SU-DHL-6 (cell line): ENCODE measurements around the gene MAST2.
"Not testable (repeated sequence)": the region's sequence is repeated elsewhere in the genome, so short reads cannot be mapped to it uniquely, and the experiment has no call there.

ENCODE experiments used
- H2AFZ ChIP-seq: fragments of 200-600 bp; sonication (generic); 2 replicates; pipeline ENCODE4 v1.6.1; 2014; ENCODE audit warnings: low read depth, mild to moderate bottlenecking, moderate library complexity, mixed read lengths, antibody characterized with exemption, low read length; ENCODE audit not compliant: severe bottlenecking
- H3F3A ChIP-seq: fragments of 200-600 bp; shearing (Covaris generic); 2 replicates; pipeline ENCODE4 v1.6.0; 2016; ENCODE audit warnings: antibody characterized with exemption, mild to moderate bottlenecking; ENCODE audit not compliant: insufficient read depth
- H3K27ac ChIP-seq: fragments of 200-600 bp; sonication (generic); 2 replicates; pipeline ENCODE4 v1.5.1; 2016; ENCODE audit warnings: low read depth, mild to moderate bottlenecking, low read length, moderate library complexity, mixed read lengths
- H3K27me3 ChIP-seq: fragments of 200-600 bp; sonication (generic), shearing (Covaris generic); 2 replicates; pipeline ENCODE4 v1.6.0; 2014; ENCODE audit warnings: mild to moderate bottlenecking, low read length
- H3K36me3 ChIP-seq: fragments of 200-600 bp; sonication (generic); 2 replicates; pipeline ENCODE4 v1.6.1; 2014; ENCODE audit warnings: mild to moderate bottlenecking, low read length, mixed read lengths
- H3K4me2 ChIP-seq: fragments of 300-600, 200-600 bp; shearing (Covaris generic), sonication (generic); 2 replicates; pipeline ENCODE4 v1.6.0; 2014; ENCODE audit warnings: low read length, low read depth, mild to moderate bottlenecking; ENCODE audit not compliant: poor library complexity, severe bottlenecking
- H3K4me3 ChIP-seq: fragments of 200-600 bp; sonication (generic); 2 replicates; pipeline ENCODE4 v1.5.1; 2014; ENCODE audit warnings: antibody characterized with exemption, low read length, mild to moderate bottlenecking, mixed read lengths; ENCODE audit not compliant: insufficient read depth, poor library complexity, severe bottlenecking
- H3K79me2 ChIP-seq: fragments of 200-600 bp; sonication (generic); 2 replicates; pipeline ENCODE4 v1.6.1; 2014; ENCODE audit warnings: mild to moderate bottlenecking, low read length, moderate library complexity; ENCODE audit not compliant: insufficient read depth
- H3K9ac ChIP-seq: fragments of 200-600 bp; sonication (generic); 2 replicates; pipeline ENCODE4 v1.7.0; 2014; ENCODE audit warnings: mild to moderate bottlenecking, low read length
- H3K9me2 ChIP-seq: fragments of 200-600 bp; sonication (generic); replicated peaks from 2 replicates; pipeline ENCODE4 v1.6.1; 2014; ENCODE audit warnings: low read length; ENCODE audit not compliant: insufficient read depth
- H3K9me3 ChIP-seq: fragments of 200-600 bp; sonication (generic); 2 replicates; pipeline ENCODE4 v1.6.1; 2014; ENCODE audit warnings: low read length, mixed read lengths; ENCODE audit not compliant: insufficient read depth
- H4K20me1 ChIP-seq: fragments of 200-600 bp; sonication (generic); 2 replicates; pipeline ENCODE4 v1.6.1; 2014; ENCODE audit warnings: low read depth, mild to moderate bottlenecking, antibody characterized with exemption, low read length, moderate library complexity, mixed read lengths
- EZH2phosphoT487 ChIP-seq: fragments of 200-600 bp; sonication (generic), shearing (Covaris generic); conservative IDR thresholded peaks from 2 replicates; pipeline ENCODE4 v1.6.1; 2018; ENCODE audit warnings: mild to moderate bottlenecking, antibody characterized with exemption, low read length, moderate library complexity, mixed read lengths
- TF ChIP-seq, protein P1 (sequence below): fragments of 200-600 bp; sonication (generic); IDR thresholded peaks from one replicate; pipeline ENCODE4 v1.5.1; 2017; ENCODE audit warnings: antibody characterized with exemption, mild to moderate bottlenecking, low read length, moderate library complexity; ENCODE audit not compliant: insufficient read depth, poor library complexity, severe bottlenecking

Gene MAST2

DNA sequence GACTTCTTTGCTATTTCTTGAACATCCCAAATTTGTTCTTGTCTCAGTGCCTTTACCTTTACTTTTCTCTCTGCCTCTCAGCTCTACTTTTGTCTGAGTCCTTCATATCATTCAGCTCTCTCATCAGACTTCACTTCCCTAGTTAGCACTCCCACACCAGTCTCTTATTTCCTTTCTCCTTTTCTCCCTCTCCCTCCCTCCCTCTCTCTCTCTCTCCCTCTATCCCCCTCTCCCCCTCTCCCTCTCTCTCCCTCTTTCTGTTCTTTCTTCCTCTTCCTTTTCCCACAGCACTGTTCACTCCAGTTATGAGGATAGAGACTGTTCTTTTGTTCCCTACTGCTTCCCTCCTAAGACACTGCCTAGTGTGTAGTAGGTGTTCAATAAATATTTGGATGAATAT is 154.9 kb downstream of the MAST2 start:
- Histone ChIP-seq H3K27me3 (no peaks in the 10 kb centered on the region), H3K27ac (no peak overlapping the region)
- TF ChIP-seq EZH2phosphoT487, result no peak
- TF ChIP-seq, protein P1, sequence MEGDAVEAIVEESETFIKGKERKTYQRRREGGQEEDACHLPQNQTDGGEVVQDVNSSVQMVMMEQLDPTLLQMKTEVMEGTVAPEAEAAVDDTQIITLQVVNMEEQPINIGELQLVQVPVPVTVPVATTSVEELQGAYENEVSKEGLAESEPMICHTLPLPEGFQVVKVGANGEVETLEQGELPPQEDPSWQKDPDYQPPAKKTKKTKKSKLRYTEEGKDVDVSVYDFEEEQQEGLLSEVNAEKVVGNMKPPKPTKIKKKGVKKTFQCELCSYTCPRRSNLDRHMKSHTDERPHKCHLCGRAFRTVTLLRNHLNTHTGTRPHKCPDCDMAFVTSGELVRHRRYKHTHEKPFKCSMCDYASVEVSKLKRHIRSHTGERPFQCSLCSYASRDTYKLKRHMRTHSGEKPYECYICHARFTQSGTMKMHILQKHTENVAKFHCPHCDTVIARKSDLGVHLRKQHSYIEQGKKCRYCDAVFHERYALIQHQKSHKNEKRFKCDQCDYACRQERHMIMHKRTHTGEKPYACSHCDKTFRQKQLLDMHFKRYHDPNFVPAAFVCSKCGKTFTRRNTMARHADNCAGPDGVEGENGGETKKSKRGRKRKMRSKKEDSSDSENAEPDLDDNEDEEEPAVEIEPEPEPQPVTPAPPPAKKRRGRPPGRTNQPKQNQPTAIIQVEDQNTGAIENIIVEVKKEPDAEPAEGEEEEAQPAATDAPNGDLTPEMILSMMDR, result no peak

DNA sequence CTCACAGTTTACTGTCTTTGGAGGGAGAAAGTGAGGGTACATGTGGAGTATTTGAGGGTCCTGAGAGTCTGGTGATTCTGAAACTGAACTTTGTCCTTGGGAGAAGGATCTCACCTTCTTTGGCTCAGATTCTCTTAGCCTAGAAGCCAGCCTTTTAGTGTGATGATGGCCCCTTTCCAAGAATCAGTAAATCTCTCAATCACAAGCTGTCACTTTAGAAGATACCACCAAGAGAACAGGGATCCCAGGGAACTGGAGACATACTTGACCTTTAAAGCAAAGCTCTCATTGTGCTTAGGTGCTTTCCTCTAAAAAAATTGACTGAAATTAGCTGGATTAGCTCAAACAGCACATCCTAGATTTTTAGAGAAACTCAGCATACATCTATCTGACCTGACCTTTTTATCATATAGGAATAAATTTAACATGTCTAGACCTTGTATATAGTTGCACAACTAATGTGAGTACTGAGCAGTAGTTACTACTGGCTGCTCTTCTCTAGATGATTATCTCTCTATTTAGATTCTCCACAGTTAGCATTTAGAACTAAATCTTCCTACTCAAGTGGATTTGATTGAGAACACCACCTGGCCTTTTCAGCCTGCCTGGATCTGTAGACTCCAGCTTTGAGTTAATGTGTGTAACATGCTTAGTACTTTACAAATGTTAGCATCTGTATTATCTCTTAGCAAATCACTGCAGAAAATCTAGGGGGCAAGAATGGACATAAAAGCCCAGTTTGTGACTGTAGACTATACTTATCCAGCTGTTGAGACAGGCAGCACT is 157.7 kb downstream of the MAST2 start:
- no peaks in the 10 kb centered on the region for H3K9me3 ChIP-seq
- peaks cover 42% of the 10 kb centered on the region for H3K79me2 ChIP-seq

More for the DNA sequence above, 154.9 kb downstream of the MAST2 start:
- Histone ChIP-seq H2AFZ (no peak overlapping the region), H4K20me1 (no peaks in the 10 kb centered on the region; the same call in 1 of the 2 replicates), H3K9me3 (no peaks in the 10 kb centered on the region), H3K9ac (no peak overlapping the region), H3K4me3 (no peak overlapping the region), H3F3A (no peaks in the 10 kb centered on the region; the same call in 1 of the 2 replicates), H3K4me2 (no peak overlapping the region), H3K9me2 (no peaks in the 10 kb centered on the region), H3K79me2 (peaks cover 47% of the 10 kb centered on the region), H3K36me3 (peaks cover 15% of the 10 kb centered on the region; the same call in 1 of the 2 replicates)

DNA sequence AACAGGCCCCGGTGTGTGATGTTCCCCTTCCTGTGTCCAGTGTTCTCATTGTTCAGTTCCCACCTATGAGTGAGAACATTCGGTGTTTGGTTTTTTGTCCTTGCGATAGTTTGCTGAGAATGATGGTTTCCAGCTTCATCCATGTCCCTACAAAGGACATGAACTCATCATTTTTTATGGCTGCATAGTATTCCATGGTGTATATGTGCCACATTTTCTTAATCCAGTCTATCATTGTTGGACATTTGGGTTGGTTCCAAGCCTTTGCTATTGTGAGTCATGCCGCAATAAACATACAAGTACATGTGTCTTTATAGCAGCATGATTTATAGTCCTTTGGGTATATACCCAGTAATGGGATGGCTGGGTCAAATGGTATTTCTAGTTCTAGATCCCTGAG is 158.5 kb downstream of the MAST2 start:
- not testable (repeated sequence) for H3K27ac ChIP-seq, H3F3A ChIP-seq, H3K9ac ChIP-seq, H3K9me3 ChIP-seq, H3K4me2 ChIP-seq, H3K27me3 ChIP-seq, H4K20me1 ChIP-seq, H2AFZ ChIP-seq, H3K9me2 ChIP-seq, H3K4me3 ChIP-seq
- peaks cover 42% of the 10 kb centered on the region for H3K79me2 ChIP-seq
- H3K36me3 ChIP-seq, result peaks cover 15% of the 10 kb centered on the region; the same call in 1 of the 2 replicates

More for the DNA sequence above, 157.7 kb downstream of the MAST2 start:
- H3K27ac ChIP-seq, result no peak overlapping the region
- no peak overlapping the region for H3K4me2 ChIP-seq
- no peaks in the 10 kb centered on the region; the same call in 1 of the 2 replicates for H4K20me1 ChIP-seq
- no peaks in the 10 kb centered on the region for H3K27me3 ChIP-seq
- H3K9ac ChIP-seq, result no peak overlapping the region
- no peaks in the 10 kb centered on the region for H3K9me2 ChIP-seq
- H3F3A ChIP-seq, result no peaks in the 10 kb centered on the region
- no peak overlapping the region for H2AFZ ChIP-seq
- H3K36me3 ChIP-seq, result peaks cover 15% of the 10 kb centered on the region; the same call in 1 of the 2 replicates
- no peak for TF ChIP-seq EZH2phosphoT487
- TF ChIP-seq, protein P1, result no peak
- H3K4me3 ChIP-seq, result no peak overlapping the region
